GM12878 (cell line): ENCODE results near the gene MAN1A1. TPM values are rescaled to one million over a fixed set of nuclear protein-coding genes. Genes with fewer than 3 reads are reported as not detected.

Experiments used
- ATAC-seq: fragments of 200-7000 bp; cut with Tn5 transposase; 3 replicates; pipeline ENCODE4 v1.9.1; 2020; ENCODE audit warnings: mild to moderate bottlenecking, moderate library complexity
- BruUV-seq: library from RNA; stranded (reverse); fragments of 400-500 nt; replicated peaks from 2 replicates; lab custom pipeline; 2021; lab: Mats Ljungman, UMichigan
- CTCF ChIA-PET: fragments of 300-600 bp; sonication (Branson Sonifier 250); formaldehyde crosslinking; extraction: SDS; loops from one replicate; lab custom pipeline; 2021; ENCODE audit warnings: inconsistent platforms; lab: Yijun Ruan, JAX
- POLR2A ChIA-PET: fragments of 350-600 bp; formaldehyde crosslinking; extraction: SDS; loops from one replicate; lab custom pipeline; 2021; ENCODE audit warnings: inconsistent platforms; lab: Charles Lee
- RAD21 ChIA-PET: fragments of 300-600 bp; sonication (Branson Sonifier 250); formaldehyde crosslinking; loops from one replicate; lab custom pipeline; 2023; ENCODE audit warnings: antibody characterized with exemption; ENCODE audit not compliant: unreplicated experiment; lab: Charles Lee
- SMC1A ChIA-PET: fragments of 300-600 bp; sonication (Branson Sonifier 250); formaldehyde crosslinking; loops from one replicate; lab custom pipeline; 2023; ENCODE audit not compliant: unreplicated experiment, uncharacterized antibody; lab: Charles Lee
- DNase-seq: peaks from one replicate; pipeline ENCODE4 v3.0.0-alpha.2; 2011; ENCODE audit warnings: low read depth, low spot score
- FAIRE-seq: peaks from 3 replicates; lab custom pipeline; 2011; peaks lifted over from hg19 to GRCh38; lab: Jason Lieb, UNC
- H2AFZ ChIP-seq: 2 replicates; pipeline ENCODE4 v1.6.0; 2011; ENCODE audit warnings: low read depth, low read length, control low read depth; ENCODE audit not compliant: control insufficient read depth
- H3K27ac ChIP-seq: 2 replicates; pipeline ENCODE4 v1.5.1; 2011; ENCODE audit warnings: control low read depth; ENCODE audit not compliant: control insufficient read depth, insufficient read depth
- H3K27me3 ChIP-seq, 2 experiments: replicated peaks in 1 of 2; 2 replicates each; pipeline versions ENCODE4 v1.6.0 to v1.6.1; 2011; ENCODE audit warnings: low read length in 1 of 2; ENCODE audit not compliant: control insufficient read depth in 2 of 2, insufficient read depth in 2 of 2
- H3K36me3 ChIP-seq, 2 experiments: 2 replicates each; pipeline ENCODE4 v1.5.1; 2011; ENCODE audit warnings: low read length in 1 of 2; ENCODE audit not compliant: control insufficient read depth in 2 of 2, insufficient read depth in 2 of 2
- H3K4me1 ChIP-seq: 2 replicates; pipeline ENCODE4 v1.6.1; 2011; ENCODE audit warnings: mild to moderate bottlenecking, low read length, moderate library complexity, mixed read lengths; ENCODE audit not compliant: control insufficient read depth, insufficient read depth
- H3K4me2 ChIP-seq: 2 replicates; pipeline ENCODE4 v1.6.0; 2011; ENCODE audit warnings: control low read depth; ENCODE audit not compliant: control insufficient read depth, insufficient read depth
- H3K4me3 ChIP-seq: fragments of 200-600 bp; sonication (generic); 2 replicates; pipeline ENCODE4 v1.5.1; 2016
- H3K79me2 ChIP-seq: 2 replicates; pipeline ENCODE4 v1.6.0; 2011; ENCODE audit warnings: low read length; ENCODE audit not compliant: control insufficient read depth, insufficient read depth
- H3K9ac ChIP-seq: 2 replicates; pipeline ENCODE4 v1.8.0; 2011; ENCODE audit warnings: low read length, control low read depth, mixed read lengths; ENCODE audit not compliant: control insufficient read depth, insufficient read depth
- H3K9me3 ChIP-seq: replicated peaks from 3 replicates; pipeline ENCODE4 v1.5.1; 2011; ENCODE audit warnings: mild to moderate bottlenecking, low read length; ENCODE audit not compliant: control insufficient read depth, insufficient read depth
- H4K20me1 ChIP-seq: 2 replicates; pipeline ENCODE4 v1.6.0; 2011; ENCODE audit not compliant: control insufficient read depth, insufficient read depth
- DPF2 ChIP-seq: fragments of 450-650 bp; IDR thresholded peaks from 2 replicates; pipeline ENCODE4 v1.6.1; 2017; ENCODE audit warnings: mild to moderate bottlenecking
- EED ChIP-seq: sonication (generic); IDR thresholded peaks from 2 replicates; pipeline ENCODE4 v1.6.1; 2016; ENCODE audit warnings: antibody characterized with exemption, low read depth
- KDM1A ChIP-seq: fragments of 200-600 bp; sonication (generic); IDR thresholded peaks from 2 replicates; pipeline ENCODE4 v1.6.1; 2016; ENCODE audit warnings: borderline replicate concordance
- MEF2B ChIP-seq: fragments of 450-650 bp; IDR thresholded peaks from 2 replicates; pipeline ENCODE4 v1.6.1; 2018; ENCODE audit warnings: mild to moderate bottlenecking, moderate library complexity; ENCODE audit not compliant: partially characterized antibody, poor library complexity, severe bottlenecking
- RB1 ChIP-seq: fragments of 450-650 bp; formaldehyde crosslinking; IDR thresholded peaks from 2 replicates; pipeline ENCODE4 v1.6.1; 2017; ENCODE audit warnings: mild to moderate bottlenecking, borderline replicate concordance
- SMAD5 ChIP-seq: IDR thresholded peaks from 2 replicates; pipeline ENCODE4 v1.6.1; 2016; ENCODE audit warnings: antibody characterized with exemption, low read depth
- SMARCA5 ChIP-seq: fragments of 450-650 bp; IDR thresholded peaks from 2 replicates; pipeline ENCODE4 v1.6.1; 2017; ENCODE audit warnings: mild to moderate bottlenecking
- SRF ChIP-seq, 2 experiments: IDR thresholded peaks; 2 replicates each; pipeline ENCODE4 v1.6.1; 2011; ENCODE audit warnings: low read depth in 2 of 2, low read length in 2 of 2, mild to moderate bottlenecking in 1 of 2, moderate library complexity in 1 of 2
- ZBTB4 ChIP-seq: fragments of 450-650 bp; formaldehyde crosslinking; IDR thresholded peaks from 2 replicates; pipeline ENCODE4 v1.4.0; 2022; ENCODE audit warnings: mild to moderate bottlenecking, moderate library complexity
- ZSCAN29 ChIP-seq: fragments of 450-650 bp; IDR thresholded peaks from 2 replicates; pipeline ENCODE4 v1.6.1; 2017; ENCODE audit warnings: mild to moderate bottlenecking, moderate library complexity
- WGBS: methylation state at CpG from one replicate; pipeline ENCODE4 v1.1.6; 2016; ENCODE audit warnings: low lambda C conversion rate; ENCODE audit not compliant: insufficient replicate concordance, insufficient coverage; ENCODE audit errors: missing lambda C conversion rate; 5-methylcytosine and 5-hydroxymethylcytosine counted together
- in situ Hi-C: fragments of 300-500 bp; cut with MboI; formaldehyde crosslinking; loops from 9 replicates; pipeline ENCODE4 v1.14.3; 2018; ENCODE audit warnings: mixed read lengths
- intact Hi-C: fragments of 100-400 bp; cut with micrococcal nuclease; formaldehyde crosslinking; loops from one replicate; pipeline ENCODE4 v1.14.2; 2022; ENCODE audit not compliant: unreplicated experiment
- polyA plus RNA-seq, 11 experiments: library from polyadenylated mRNA; depleted of rRNA in 4 of 11; unstranded in 6 of 11; stranded (reverse) in 5 of 11; fragments of >200 nt; fragmentation: Nextera tagmentation in 4 of 11; fragmentation: Illumina TruSeq in 1 of 11; extraction: Ambion mirVana in 4 of 11; extraction: Trizol in 1 of 11; gene quantifications; 1 replicate in 1 of 11; 2 replicates in 10 of 11; pipeline versions ENCODE4 v1.2.1 to v1.2.3, GENCODE V29; 2011 to 2016; ENCODE audit warnings: inconsistent platforms in 2 of 11, missing spikeins in 2 of 11, low read depth in 1 of 11
- total RNA-seq, 4 experiments: library from RNA; depleted of rRNA in 3 of 4; stranded (reverse); fragments of >200 nt in 3 of 4; fragmentation: Illumina TruSeq in 1 of 4; extraction: Trizol in 1 of 4; gene quantifications; 2 replicates each; pipeline versions ENCODE4 v1.2.1 to v1.2.3, GENCODE V29; 2013 to 2021
- TF ChIP-seq, protein P1 (sequence below): fragments of 450-650 bp; IDR thresholded peaks from 2 replicates; pipeline ENCODE4 v1.6.1; 2017; ENCODE audit warnings: borderline replicate concordance
- TF ChIP-seq, protein P2 (sequence below): fragments of 450-650 bp; IDR thresholded peaks from 2 replicates; pipeline ENCODE4 v1.6.1; 2017; ENCODE audit warnings: mild to moderate bottlenecking, moderate library complexity

MAN1A1 gene
- total and polyA plus RNA-seq, 10 of the 15 experiments (the other 5 are each of a cell fraction or from before 2014, with no cell fraction given) = 5.4 to 28.1 (median 19.5) TPM

GRCh38 chr6:119129968-119130484, 219.5 kb downstream of the MAN1A1 start:
- no peak overlapping the region for H3K4me3 ChIP-seq
- H3K79me2 ChIP-seq = no peaks in the 10 kb centered on the region
- CTCF ChIA-PET = interaction anchor here (0.6 to 2.0 kb wide), 34 partner anchors 9 to 947 kb away, joined by 3 to 41 read pairs (median 3); no protein-coding TSS in a partner anchor
- FAIRE-seq = no peak
- POLR2A ChIA-PET = no interaction called here
- ATAC-seq = no peak
- BruUV-seq = no TSS peak
- no peak overlapping the region for H3K27ac ChIP-seq
- H3K27me3 ChIP-seq = no peaks in the 10 kb centered on the region; a peak in 1 of 4 replicates
- H3K9me3 ChIP-seq = no peaks in the 10 kb centered on the region
- H3K4me1 ChIP-seq = no peaks in the 10 kb centered on the region
- no peak overlapping the region for H3K4me2 ChIP-seq
- WGBS = 35% methylated on average over 2 of the region's 2 CpGs
- intact Hi-C loops (no loop called here), in situ Hi-C loops (no loop called here)
- SMC1A ChIA-PET = interaction anchor here (0.5 to 1.9 kb wide), 15 partner anchors 11 to 1353 kb away, joined by 3 to 11 read pairs (median 4); no protein-coding TSS in a partner anchor
- H2AFZ ChIP-seq = no peak overlapping the region
- H3K9ac ChIP-seq = no peak overlapping the region
- RAD21 ChIA-PET = interaction anchor here (0.7 to 1.5 kb wide), 11 partner anchors 8 to 947 kb away, joined by 3 to 12 read pairs (median 4); no protein-coding TSS in a partner anchor
- H3K36me3 ChIP-seq = no peaks in the 10 kb centered on the region
- TF ChIP-seq, protein P1, sequence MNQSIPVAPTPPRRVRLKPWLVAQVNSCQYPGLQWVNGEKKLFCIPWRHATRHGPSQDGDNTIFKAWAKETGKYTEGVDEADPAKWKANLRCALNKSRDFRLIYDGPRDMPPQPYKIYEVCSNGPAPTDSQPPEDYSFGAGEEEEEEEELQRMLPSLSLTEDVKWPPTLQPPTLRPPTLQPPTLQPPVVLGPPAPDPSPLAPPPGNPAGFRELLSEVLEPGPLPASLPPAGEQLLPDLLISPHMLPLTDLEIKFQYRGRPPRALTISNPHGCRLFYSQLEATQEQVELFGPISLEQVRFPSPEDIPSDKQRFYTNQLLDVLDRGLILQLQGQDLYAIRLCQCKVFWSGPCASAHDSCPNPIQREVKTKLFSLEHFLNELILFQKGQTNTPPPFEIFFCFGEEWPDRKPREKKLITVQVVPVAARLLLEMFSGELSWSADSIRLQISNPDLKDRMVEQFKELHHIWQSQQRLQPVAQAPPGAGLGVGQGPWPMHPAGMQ = no peak
- TF ChIP-seq ZBTB4 = no peak
- no peak for TF ChIP-seq DPF2
- TF ChIP-seq SRF (IDR thresholded peaks at IDR 0.05; ENCODE audit: low read depth in 2 of 2, low read length in 2 of 2) = no peak
- TF ChIP-seq SMARCA5 = no peak
- TF ChIP-seq, protein P2, sequence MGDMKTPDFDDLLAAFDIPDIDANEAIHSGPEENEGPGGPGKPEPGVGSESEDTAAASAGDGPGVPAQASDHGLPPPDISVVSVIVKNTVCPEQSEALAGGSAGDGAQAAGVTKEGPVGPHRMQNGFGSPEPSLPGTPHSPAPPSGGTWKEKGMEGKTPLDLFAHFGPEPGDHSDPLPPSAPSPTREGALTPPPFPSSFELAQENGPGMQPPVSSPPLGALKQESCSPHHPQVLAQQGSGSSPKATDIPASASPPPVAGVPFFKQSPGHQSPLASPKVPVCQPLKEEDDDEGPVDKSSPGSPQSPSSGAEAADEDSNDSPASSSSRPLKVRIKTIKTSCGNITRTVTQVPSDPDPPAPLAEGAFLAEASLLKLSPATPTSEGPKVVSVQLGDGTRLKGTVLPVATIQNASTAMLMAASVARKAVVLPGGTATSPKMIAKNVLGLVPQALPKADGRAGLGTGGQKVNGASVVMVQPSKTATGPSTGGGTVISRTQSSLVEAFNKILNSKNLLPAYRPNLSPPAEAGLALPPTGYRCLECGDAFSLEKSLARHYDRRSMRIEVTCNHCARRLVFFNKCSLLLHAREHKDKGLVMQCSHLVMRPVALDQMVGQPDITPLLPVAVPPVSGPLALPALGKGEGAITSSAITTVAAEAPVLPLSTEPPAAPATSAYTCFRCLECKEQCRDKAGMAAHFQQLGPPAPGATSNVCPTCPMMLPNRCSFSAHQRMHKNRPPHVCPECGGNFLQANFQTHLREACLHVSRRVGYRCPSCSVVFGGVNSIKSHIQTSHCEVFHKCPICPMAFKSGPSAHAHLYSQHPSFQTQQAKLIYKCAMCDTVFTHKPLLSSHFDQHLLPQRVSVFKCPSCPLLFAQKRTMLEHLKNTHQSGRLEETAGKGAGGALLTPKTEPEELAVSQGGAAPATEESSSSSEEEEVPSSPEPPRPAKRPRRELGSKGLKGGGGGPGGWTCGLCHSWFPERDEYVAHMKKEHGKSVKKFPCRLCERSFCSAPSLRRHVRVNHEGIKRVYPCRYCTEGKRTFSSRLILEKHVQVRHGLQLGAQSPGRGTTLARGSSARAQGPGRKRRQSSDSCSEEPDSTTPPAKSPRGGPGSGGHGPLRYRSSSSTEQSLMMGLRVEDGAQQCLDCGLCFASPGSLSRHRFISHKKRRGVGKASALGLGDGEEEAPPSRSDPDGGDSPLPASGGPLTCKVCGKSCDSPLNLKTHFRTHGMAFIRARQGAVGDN = no peak
- TF ChIP-seq SMAD5 = no peak
- no peak for TF ChIP-seq EED
- no peak for TF ChIP-seq KDM1A
- no peak for TF ChIP-seq ZSCAN29
- no peak for TF ChIP-seq MEF2B
- TF ChIP-seq RB1 = no peak
- no peak for DNase-seq
- no peaks in the 10 kb centered on the region for H4K20me1 ChIP-seq
